Calu3 (cell line): ENCODE data around the gene SMPX. TPM values are rescaled to one million over a fixed set of nuclear protein-coding genes. Genes with fewer than 3 reads are reported as not detected.

ENCODE experiments used
- BruUV-seq: library from RNA; stranded (reverse); fragments of 400-500 nt; replicated peaks from 2 replicates; lab custom pipeline; 2021; lab: Mats Ljungman, UMichigan
- CTCF ChIA-PET: fragments of 300-600 bp; sonication (Branson Sonifier 250); formaldehyde crosslinking; loops from one replicate; lab custom pipeline; 2022; ENCODE audit warnings: antibody characterized with exemption; lab: Charles Lee
- DNase-seq: peaks from one replicate; pipeline ENCODE4 v3.0.0; 2022
- H3K27ac Mint-ChIP-seq: one replicate; pipeline ENCODE4 v1.8.0; 2022; ENCODE audit warnings: mixed read lengths; ENCODE audit not compliant: unreplicated experiment
- H3K27me3 Mint-ChIP-seq: one replicate; pipeline ENCODE4 v1.8.0; 2022; ENCODE audit warnings: mixed read lengths; ENCODE audit not compliant: unreplicated experiment
- H3K36me3 Mint-ChIP-seq: one replicate; pipeline ENCODE4 v1.8.0; 2022; ENCODE audit warnings: mild to moderate bottlenecking, moderate library complexity, mixed read lengths; ENCODE audit not compliant: insufficient read depth, unreplicated experiment
- H3K4me1 Mint-ChIP-seq: one replicate; pipeline ENCODE4 v1.8.0; 2022; ENCODE audit warnings: mild to moderate bottlenecking, low read depth, mixed read lengths; ENCODE audit not compliant: unreplicated experiment
- H3K4me3 Mint-ChIP-seq: one replicate; pipeline ENCODE4 v1.8.0; 2022; ENCODE audit warnings: mild to moderate bottlenecking, low read depth, moderate library complexity, mixed read lengths; ENCODE audit not compliant: unreplicated experiment
- H3K9me3 Mint-ChIP-seq: one replicate; pipeline ENCODE4 v1.8.0; 2022; ENCODE audit warnings: low read depth, mixed read lengths; ENCODE audit not compliant: unreplicated experiment
- CTCF ChIP-seq: fragments of 200-600 bp; IDR thresholded peaks from one replicate; pipeline ENCODE4 v1.8.0; 2022; ENCODE audit warnings: antibody characterized with exemption; ENCODE audit not compliant: unreplicated experiment
- intact Hi-C: fragments of 100-400 bp; cut with micrococcal nuclease; formaldehyde crosslinking; loops from one replicate; pipeline ENCODE4 v1.10.0; 2022; ENCODE audit not compliant: unreplicated experiment
- total RNA-seq: library from RNA; stranded (reverse); gene quantifications from 2 replicates; pipeline ENCODE4 v1.2.3, GENCODE V29; 2022

Gene SMPX
- total RNA-seq, 1 experiment from 2014 or later = not detected

- no TSS peak for BruUV-seq
- Mint-ChIP-seq H3K9me3 (peaks cover 2% of the 10 kb centered on the region), H3K36me3 (no peaks in the 10 kb centered on the region), H3K27ac (no peak overlapping the region), H3K4me3 (no peak overlapping the region), H3K27me3 (no peaks in the 10 kb centered on the region), H3K4me1 (no peaks in the 10 kb centered on the region)
- CTCF ChIA-PET = no interaction called here
- DNase-seq = no peak
- intact Hi-C loops = no loop called here
- no peak for TF ChIP-seq CTCF
Measured at GRCh38 chrX:21691512-21692018, 66.4 kb downstream of the SMPX start.

DNA sequence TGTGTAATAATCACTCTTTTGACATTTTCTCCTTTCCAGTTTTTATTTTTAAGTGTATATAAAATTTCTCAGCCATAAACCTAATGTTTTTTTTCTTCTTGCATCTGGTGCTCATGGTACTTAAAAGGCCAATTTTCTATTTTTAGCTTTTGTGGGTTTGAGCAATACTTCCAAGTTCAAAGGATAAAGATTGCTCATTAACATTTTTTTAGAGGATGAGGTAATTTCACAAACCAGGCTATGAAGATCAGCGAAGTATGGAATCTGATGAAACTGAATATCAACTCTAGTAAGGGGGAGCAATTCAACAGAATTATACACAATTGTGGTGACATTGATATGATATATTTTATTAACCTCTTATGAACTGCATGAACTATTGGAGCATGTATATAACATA lies 74.0 kb downstream of the SMPX start:
- H3K27me3 Mint-ChIP-seq = no peaks in the 10 kb centered on the region
- CTCF ChIA-PET = no interaction called here
- BruUV-seq = no TSS peak
- no peak overlapping the region for H3K4me3 Mint-ChIP-seq
- H3K27ac Mint-ChIP-seq = no peak overlapping the region
- TF ChIP-seq CTCF = no peak
- no peaks in the 10 kb centered on the region for H3K4me1 Mint-ChIP-seq
- intact Hi-C loops = no loop called here
- no peaks in the 10 kb centered on the region for H3K36me3 Mint-ChIP-seq
- H3K9me3 Mint-ChIP-seq = no peaks in the 10 kb centered on the region
- DNase-seq = no peak

- peak; percentile 43 for DNase-seq
- CTCF ChIA-PET = no interaction called here
- Mint-ChIP-seq H3K27me3 (no peaks in the 10 kb centered on the region), H3K4me3 (no peak overlapping the region), H3K9me3 (no peaks in the 10 kb centered on the region), H3K27ac (peak overlapping the region; percentile 27), H3K4me1 (peaks cover 36% of the 10 kb centered on the region), H3K36me3 (peaks cover 8% of the 10 kb centered on the region)
- intact Hi-C loops = no loop called here
- no TSS peak for BruUV-seq
- no peak for TF ChIP-seq CTCF
Measured at GRCh38 chrX:21678048-21678612, 79.8 kb downstream of the SMPX start.

DNA sequence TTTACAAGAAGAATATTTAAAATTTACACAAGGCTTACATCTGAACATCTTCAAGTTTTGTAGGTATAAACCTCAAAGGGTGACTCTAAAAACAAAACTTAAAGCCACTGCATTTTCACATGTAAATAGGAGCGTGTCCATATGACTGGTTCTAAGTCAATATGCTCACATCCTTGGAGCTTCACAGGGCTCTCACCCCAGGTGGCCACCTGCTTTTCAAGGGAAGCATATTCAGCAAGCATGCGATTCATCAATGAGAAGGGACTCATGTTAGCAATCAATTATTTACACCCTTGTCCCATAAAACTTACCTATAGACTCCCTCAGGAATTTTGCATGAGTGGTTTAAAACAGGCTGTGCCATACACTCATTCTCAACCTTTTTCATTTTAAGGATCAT lies 82.0 kb downstream of the SMPX start:
- no peak for DNase-seq
- H3K4me3 Mint-ChIP-seq = no peak overlapping the region
- no peak for TF ChIP-seq CTCF
- H3K27me3 Mint-ChIP-seq = no peaks in the 10 kb centered on the region
- H3K27ac Mint-ChIP-seq = no peak overlapping the region
- CTCF ChIA-PET = interaction anchor here (0.6 kb wide), 1 partner anchor 72 kb away, joined by 3 read pairs; no protein-coding TSS in a partner anchor
- peaks cover 8% of the 10 kb centered on the region for H3K36me3 Mint-ChIP-seq
- intact Hi-C loops = no loop called here
- no peaks in the 10 kb centered on the region for H3K9me3 Mint-ChIP-seq
- peaks cover 41% of the 10 kb centered on the region for H3K4me1 Mint-ChIP-seq
- no TSS peak for BruUV-seq
